DMS153 (cell line): ENCODE results near the gene INPP5B.
"Not testable (repeated sequence)": the region's sequence is repeated elsewhere in the genome, so short reads cannot be mapped to it uniquely, and the experiment has no call there.

Experiments
- DNase-seq: peaks from one replicate; lab custom pipeline; 2025; lab: John Stamatoyannopoulos, UW

The INPP5B gene

GRCh38 chr1:37946703-37947360, at the start of gene INPP5B:
INPP5B (minus strand) TSS chr1:37947053; CDS start chr1:37946308, 745 bp downstream.
- peak; percentile 6 for DNase-seq

GRCh38 chr1:37995751-37996345, 49.0 kb upstream of the INPP5B start:
- DNase-seq: no peak

- DNase-seq: no peak
Observed at GRCh38 chr1:37994886-37995566, 48.2 kb upstream of the INPP5B start.

DNA sequence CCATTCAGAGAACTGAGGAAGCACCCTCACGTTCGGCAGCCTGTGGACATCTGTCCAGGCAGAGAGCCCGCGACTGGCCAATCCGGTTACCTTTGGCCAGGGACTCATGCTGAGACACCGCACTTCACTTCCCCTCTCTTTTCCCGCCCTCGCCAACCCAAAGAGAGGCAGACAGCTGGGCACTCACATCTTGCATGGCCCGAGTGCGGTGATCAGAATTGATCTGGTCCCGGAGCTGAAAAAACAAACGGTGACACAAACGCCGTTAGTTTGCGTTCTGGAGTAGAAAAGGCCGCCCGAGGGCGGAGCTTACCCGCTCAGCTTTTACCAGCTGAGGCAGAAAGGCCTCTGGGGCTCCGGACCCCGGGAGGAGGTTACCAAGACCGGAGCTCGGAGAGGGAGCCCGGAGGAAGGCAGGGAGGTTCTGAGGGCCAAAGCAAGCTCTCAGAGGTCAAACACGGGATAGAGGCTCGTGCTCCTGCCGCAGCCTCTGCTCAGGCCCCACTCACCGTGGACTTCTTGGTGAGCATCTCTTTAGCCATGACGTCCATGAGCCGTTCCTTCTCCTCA, 42.6 kb upstream of the INPP5B start:
- no peak for DNase-seq

DNA sequence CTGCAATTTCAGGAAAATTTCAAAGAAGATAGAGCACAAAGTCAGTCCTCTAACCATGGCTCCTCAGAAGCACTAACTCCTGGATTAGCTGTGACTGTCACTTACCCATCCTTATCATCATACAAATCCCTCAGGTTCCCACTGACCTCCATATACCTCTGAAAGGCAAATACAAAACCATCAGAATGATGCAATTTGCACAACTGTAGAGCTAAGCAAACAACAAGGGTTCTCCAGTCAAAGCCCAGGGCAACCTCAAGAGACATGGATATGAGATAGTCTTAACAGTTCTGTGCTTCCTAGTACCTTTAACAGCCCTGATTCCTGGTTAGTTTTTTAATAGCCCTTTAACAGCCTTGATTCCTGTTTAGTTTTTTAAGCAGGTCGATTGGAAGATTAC, 40.8 kb upstream of the INPP5B start:
- no peak for DNase-seq

DNA sequence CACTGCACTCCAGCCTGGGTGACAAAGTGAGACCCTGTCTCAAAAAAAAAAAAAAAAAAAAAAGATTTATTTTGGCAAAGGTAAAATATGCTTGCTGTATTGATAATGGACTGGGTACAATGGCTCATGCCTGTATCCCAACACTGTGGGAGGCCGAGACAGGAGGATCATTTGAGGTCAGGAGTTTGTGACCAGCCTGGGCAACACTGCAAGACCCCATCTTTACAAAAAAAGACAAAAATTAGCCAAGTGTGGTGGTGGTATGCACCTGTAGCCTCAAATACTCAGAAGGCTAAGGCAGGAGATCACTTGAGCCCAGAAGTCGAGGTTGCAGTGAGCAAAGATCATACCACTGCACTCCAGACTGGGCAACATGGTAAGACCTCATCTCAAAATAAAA, 36.7 kb upstream of the INPP5B start:
- no peak for DNase-seq

GRCh38 chr1:37978541-37978940, 31.7 kb upstream of the INPP5B start:
- DNase-seq: no peak

DNA sequence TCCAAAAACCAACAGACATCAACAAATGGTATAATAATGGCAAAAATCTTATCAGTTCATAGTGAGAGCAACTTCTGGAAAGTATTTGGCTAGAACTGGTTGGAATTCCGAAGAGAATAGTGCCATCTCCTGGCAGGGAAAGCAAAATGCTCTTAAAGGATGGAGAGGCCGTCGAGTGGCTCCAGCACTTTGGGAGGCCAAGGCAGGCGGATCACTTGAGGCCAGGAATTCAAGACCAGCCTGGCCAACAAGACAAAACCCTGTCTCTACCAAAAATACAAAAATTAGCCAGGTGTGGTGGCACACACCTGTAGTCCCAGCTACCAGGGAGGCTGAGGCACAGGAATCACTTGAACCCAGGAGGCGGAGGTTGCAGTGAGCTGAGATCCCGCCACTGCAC, 28.2 kb upstream of the INPP5B start:
- peak; percentile 53 for DNase-seq

GRCh38 chr1:37974567-37974966, 27.7 kb upstream of the INPP5B start:
- no peak for DNase-seq

DNA sequence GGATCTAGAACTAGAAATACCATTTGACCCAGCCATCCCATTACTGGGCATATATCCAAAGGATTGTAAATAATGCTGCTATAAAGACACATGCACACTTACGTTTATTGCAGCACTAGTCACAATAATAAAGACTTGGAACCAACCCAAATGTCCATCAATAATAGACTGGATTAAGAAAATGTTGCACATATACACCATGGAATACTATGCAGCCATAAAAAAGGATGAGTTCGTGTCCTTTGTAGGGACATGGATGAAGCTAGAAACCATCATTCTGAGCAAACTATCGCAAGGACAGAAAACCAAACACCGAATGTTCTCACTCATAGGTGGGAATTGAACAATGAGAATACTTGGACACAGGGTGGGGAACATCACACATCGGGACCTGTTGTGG, 26.8 kb upstream of the INPP5B start:
- not testable (repeated sequence) for DNase-seq

DNA sequence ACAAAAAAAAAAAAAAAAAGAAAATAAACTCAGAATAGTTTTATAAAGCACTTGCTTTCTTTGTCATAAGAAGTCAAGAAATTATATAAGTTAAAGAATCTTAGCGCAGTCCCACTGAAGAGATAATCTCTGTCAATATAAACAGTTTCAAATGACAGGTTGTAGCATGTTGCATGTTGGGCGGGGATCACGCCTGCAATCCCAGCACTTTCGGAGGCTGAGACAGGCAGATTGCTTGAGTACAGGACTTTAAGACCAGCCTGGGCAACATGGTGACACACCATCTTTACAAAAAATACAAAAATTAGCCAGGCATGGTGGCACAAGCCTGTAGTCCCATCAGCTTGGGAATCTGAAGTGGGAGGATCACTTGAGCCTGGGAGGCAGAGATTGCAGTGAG, 18.4 kb upstream of the INPP5B start:
- no peak for DNase-seq

- not testable (repeated sequence) for DNase-seq
Observed at GRCh38 chr1:37964106-37964505, 17.3 kb upstream of the INPP5B start.

DNA sequence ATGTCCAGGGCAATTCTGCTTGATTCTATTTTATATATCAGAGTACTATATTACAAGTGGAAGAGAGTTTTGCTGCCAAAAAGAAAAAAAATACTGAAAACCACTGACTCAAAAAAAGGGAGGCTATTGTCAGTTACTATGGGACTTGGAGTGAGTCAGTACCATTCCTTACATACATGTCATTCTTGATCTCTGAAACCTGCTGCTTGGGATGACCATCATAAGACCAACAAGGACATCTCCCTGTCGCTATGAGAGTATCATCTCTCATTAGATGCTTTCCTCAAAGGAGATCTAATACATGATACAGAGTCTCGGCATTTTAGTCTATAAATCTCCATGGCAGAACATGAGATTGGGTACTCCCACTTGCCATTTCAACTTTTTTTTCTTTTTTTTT, 11.8 kb upstream of the INPP5B start:
- no peak for DNase-seq

DNA sequence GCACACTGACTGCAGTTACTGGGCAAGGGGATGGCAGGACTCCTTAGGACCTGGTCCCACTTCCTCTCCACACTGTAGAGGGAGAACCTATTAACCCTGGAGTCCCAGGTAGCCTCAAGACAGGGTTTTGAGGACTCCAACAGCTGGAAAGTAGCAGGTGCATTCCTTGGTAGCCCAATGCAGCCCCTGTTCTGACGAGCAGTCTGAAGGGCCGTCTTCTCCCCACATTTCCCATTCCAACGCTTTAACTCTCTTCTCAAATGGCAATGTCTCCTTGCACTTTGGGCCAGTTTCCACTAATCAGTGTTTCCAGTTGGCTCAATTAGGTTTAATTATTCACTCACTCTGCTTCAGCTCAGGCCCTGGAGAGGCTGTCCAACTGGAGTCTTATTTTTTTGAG, 8.8 kb upstream of the INPP5B start:
- DNase-seq: no peak

DNA sequence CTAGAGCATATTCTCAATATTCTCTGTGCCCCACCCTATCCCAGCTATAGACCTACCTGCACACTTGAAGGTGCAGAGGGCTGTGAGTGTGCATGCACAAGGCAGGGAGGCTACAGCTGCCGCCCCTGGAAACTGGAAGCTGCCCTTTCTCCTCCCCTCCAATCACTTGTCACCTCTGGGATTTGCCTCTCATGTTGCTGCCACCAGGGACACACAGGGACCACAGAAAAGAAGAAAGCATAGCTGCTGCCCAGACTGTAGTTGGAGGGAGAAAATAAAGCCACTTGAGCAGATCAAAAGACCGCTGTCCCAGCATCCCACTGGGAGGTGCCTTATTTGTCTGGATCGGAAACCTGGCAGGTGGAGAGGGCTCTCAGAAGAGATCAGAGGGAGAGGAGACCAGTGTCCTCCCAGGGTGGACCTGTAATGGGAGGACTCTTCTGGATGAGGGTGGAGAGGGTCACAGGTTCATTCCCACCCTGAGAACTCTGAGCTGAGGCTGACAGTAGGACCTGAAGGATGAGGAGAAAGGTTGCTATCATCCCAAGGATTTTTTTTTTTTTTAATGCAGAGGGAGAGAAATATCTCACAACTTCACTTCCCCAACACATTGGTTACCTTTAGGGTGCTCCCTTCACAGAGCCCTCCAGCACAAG, 7.6 kb upstream of the INPP5B start:
- no peak for DNase-seq

DNA sequence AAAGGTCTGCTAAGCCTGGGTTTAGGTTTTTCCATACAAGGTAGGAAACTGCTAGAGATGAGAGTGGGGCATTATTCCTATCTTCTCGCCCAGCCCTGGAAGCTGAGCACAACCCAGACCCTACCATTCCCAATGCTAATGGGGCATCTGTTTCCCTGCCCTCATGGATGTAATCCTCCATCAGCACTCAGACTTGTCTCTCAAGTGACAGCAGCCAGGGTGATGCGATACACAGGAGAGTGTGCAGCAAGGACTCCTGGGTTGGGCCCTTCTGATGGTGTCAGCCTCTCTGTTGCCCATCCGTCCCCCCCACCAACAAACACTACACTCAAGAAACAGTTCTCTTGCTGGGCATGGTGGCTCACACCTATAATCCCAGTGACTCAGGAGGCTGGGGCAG, 5.9 kb upstream of the INPP5B start:
- no peak for DNase-seq

DNA sequence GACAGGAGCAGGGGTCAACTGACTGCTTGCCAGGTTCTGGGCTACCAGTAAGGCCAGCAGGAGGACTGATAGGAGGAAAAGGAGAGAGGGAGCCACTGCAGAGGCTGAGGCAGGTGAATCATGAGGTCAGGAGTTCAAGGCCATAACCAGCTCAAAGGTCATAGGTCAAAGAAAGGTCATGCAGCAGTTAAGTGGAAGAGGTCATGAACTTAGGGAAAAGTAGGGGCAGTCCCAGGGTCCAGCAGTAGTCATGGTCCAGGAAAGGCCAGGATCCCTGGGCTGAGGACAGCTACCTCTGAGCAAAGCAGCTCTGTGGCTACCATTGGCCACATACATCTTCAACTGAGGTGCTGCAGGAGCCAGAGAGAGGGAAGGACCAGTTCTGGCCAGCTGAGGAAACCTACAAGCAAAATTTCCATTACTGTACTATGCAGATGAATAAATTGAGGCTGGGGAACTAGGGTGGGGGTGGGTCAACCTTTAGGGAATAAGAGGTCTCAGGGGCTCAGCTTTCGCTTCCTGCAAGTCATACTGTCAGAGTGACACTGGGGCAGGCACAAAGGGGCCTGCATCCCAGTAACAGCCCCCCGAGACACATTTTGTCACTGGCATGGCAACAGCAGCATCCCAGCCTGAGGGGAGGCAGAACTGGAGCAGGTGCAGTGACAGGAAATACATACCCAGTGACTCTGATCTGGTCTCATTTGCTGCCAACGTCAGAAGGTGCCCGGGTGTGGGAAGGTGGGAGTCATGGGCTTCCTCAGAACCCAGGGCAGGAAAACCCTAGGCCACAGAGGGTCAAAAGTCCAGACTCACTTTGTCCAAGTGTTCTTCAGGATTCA, 5.2 kb upstream of the INPP5B start:
- DNase-seq: no peak

DNA sequence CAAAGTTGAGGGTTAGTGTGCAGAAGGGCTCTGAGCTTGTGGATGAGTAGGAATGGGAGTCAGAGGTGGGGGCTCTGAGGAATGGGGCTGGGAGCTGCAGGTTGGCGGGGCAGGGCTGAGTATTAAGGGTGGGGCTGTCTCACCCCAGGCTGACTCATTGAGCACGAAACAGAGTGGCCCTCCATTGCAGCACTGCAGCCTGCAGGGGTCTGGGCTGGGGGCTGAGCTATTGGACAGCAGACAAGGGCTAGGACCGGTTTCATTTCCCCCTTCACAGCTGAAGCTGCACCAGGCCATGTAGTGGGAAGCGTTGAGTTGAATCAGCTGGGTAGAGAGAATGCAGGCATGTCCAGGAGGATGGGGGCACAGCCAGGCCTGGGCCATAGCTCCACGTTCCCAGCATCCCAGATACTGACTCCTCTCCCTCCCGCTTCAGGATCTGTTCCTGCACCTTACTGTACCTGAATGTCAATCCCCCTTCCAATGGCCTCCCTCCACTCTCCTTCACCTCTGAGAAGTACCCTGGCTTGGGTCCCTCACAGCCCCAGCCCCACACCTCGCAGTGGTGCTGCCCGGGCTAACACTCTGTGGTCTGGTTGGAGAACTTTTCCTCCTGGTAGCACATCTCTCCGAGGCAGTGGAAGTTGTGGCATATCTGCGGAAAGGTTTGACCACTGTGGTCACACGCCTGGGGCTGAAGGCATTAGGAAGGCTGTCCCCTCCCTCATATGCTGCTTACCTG, 4.4 kb upstream of the INPP5B start:
- no peak for DNase-seq

- no peak for DNase-seq
Observed at GRCh38 chr1:37949524-37950152, 2.8 kb upstream of the INPP5B start.

DNA sequence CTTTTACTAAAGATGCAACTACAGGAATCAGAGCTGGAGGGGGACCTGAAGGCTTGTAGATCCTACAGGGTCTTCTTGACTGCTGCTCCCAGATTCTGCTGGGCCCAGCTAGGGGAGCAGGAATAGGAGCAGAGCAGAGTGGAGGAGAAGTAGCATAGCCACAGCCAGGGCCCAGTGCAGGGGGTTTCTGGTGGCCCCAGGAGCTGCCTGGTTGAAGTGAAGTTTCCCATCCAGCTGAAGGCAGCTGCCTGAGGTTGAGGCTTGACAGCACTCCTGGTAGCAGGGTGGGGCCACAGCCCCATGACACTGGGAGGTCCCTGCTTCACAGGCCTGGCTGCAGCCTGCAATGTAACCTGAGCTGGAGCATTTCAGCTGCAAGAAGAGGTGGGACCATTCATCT, 2.0 kb upstream of the INPP5B start:
- DNase-seq: no peak

DNA sequence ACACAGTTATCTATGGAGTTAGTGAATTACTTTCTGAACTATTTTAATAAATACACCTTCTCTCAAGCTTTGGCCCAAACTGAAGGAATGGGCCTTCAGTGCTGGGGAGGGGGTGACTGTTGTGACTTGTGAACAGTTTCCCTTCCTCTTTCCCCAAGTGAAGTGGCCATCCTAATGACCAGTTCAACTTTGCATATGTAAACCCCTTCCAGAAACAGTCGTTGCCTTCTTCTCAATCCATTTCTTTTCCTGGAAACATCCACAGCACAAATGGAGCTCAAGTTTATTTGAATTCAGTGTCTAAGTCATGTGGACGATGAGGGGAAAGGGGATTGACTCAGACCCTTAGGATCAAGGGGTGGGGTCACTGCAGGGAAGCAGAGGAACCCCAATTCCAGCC, 1.3 kb upstream of the INPP5B start:
- DNase-seq: no peak
